ENCODE results near the gene RUNX3.

Gene RUNX3

GRCh38 chr1:24946861-24947658, 17.0 kb upstream of the RUNX3 start:
- DNase-seq (ENCODE audit: low read depth) = no peak

- no peak for DNase-seq (ENCODE audit: low read depth)
These were observed 15.6 kb upstream of the RUNX3 start for GRCh38 chr1:24945354-24946326.

- no peak for DNase-seq (ENCODE audit: low read depth)
These were observed 14.2 kb upstream of the RUNX3 start for GRCh38 chr1:24944318-24944717.

- no peak for DNase-seq (ENCODE audit: low read depth)
These were observed 12.7 kb upstream of the RUNX3 start for GRCh38 chr1:24942789-24943188.

GRCh38 chr1:24941564-24941963, 11.5 kb upstream of the RUNX3 start:
- no peak for DNase-seq (ENCODE audit: low read depth)

- DNase-seq (ENCODE audit: low read depth) = no peak
These were observed 10.2 kb upstream of the RUNX3 start for GRCh38 chr1:24940231-24940630.

GRCh38 chr1:24939675-24940193, 9.7 kb upstream of the RUNX3 start:
- DNase-seq (ENCODE audit: low read depth) = no peak

- no peak for DNase-seq (ENCODE audit: low read depth)
These were observed 9.1 kb upstream of the RUNX3 start for GRCh38 chr1:24939040-24939674.

- DNase-seq (ENCODE audit: low read depth) = no peak
These were observed 8.2 kb upstream of the RUNX3 start for GRCh38 chr1:24938276-24938675.

GRCh38 chr1:24936684-24937083, 6.6 kb upstream of the RUNX3 start:
- no peak for DNase-seq (ENCODE audit: low read depth)

GRCh38 chr1:24935615-24936484, 5.8 kb upstream of the RUNX3 start:
- no peak for DNase-seq (ENCODE audit: low read depth)

- DNase-seq (ENCODE audit: low read depth) = no peak
These were observed 5.1 kb upstream of the RUNX3 start for GRCh38 chr1:24935196-24935526.

GRCh38 chr1:24934310-24935195, 4.5 kb upstream of the RUNX3 start:
- DNase-seq (ENCODE audit: low read depth) = no peak

GRCh38 chr1:24933468-24933867, 3.4 kb upstream of the RUNX3 start:
- DNase-seq (ENCODE audit: low read depth) = no peak

GRCh38 chr1:24932725-24933294, 2.7 kb upstream of the RUNX3 start:
- no peak for DNase-seq (ENCODE audit: low read depth)

GRCh38 chr1:24932284-24932683, 2.2 kb upstream of the RUNX3 start:
- no peak for DNase-seq (ENCODE audit: low read depth)

GRCh38 chr1:24931468-24932231, 1.6 kb upstream of the RUNX3 start:
- DNase-seq (ENCODE audit: low read depth) = no peak

GRCh38 chr1:24931146-24931467, 1.0 kb upstream of the RUNX3 start:
- DNase-seq (ENCODE audit: low read depth) = no peak

Data from stimulated activated CD8-positive, alpha-beta memory T cell treated with anti-CD3 and anti-CD28 coated beads, Interleukin-15, amount 100 ng/mL, for 24 hours (primary cell).